WI38 (cell line): ENCODE data around the gene DES.

Experiments
- H3K4me3 ChIP-seq: 2 replicates; pipeline ENCODE4 v1.5.1; 2011; ENCODE audit warnings: low read depth, mild to moderate bottlenecking, control low read depth, low read length
- CTCF ChIP-seq: IDR thresholded peaks from 2 replicates; pipeline ENCODE4 v1.5.1; 2012; ENCODE audit warnings: low read depth, mild to moderate bottlenecking, control low read depth, low read length

DES gene

DNA sequence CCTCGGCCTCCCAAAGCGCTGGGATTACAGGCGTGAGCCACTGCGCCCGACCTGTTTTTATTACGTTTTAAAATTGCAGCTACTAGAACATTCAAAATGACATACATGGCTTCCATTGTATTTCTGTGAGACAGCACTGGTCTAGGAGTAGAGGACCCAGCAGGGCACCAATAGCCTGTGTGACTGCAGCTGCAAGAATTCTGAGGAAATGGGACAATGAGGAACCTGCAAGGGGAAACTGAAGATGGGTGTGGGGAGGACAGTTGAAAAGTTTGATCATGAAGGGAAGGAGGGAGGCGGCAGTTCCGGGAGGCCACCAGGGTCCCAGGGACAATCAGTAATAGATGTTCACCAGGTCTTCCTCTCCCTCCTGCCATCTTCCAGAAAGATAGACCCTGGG lies 16.6 kb upstream of the DES start:
- H3K4me3 ChIP-seq, result no peak overlapping the region
- no peak for TF ChIP-seq CTCF

DNA sequence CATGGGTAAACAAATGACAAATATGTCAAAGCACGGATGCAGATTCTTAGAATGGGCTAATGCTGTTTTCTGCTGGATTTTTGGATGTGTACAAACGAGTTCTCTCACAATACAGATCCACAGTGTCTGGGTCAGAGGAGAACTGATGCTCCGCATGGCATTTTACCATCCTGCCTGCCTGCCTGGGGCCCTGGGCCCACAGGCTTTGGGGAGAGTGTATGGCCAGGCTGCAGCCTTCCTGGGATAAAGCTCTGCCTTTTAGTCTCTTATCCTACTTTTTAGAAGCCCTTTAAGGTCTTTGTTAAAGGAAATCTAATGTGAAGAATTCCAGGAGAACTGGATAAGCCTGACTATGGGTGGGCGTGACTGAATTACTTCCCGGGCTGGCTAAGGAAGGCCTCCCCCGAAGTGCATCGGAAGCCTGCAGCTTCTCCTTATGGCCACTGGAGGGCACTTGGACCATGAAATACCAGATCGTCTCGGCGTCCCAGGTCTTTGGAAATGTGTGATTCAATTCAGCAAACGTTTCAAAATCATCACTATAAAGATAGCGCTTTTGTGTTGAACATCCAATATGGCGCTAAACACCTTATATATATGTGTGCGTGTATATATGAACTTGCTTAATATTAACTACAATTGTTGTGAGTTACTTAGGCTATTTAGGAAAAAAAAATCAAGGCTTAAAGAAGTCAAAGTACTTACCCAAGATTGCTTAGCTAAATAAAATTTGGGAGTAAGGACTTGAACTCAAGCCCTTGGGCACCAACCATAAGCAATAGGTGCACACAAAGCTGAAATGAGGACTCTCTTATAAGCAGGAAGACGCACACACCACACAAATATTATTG lies 15.3 kb upstream of the DES start:
- no peak overlapping the region for H3K4me3 ChIP-seq
- TF ChIP-seq CTCF, result peak; percentile 88

- no peak for TF ChIP-seq CTCF
- H3K4me3 ChIP-seq, result no peak overlapping the region
Observed at GRCh38 chr2:219403861-219404260, 14.3 kb upstream of the DES start.

DNA sequence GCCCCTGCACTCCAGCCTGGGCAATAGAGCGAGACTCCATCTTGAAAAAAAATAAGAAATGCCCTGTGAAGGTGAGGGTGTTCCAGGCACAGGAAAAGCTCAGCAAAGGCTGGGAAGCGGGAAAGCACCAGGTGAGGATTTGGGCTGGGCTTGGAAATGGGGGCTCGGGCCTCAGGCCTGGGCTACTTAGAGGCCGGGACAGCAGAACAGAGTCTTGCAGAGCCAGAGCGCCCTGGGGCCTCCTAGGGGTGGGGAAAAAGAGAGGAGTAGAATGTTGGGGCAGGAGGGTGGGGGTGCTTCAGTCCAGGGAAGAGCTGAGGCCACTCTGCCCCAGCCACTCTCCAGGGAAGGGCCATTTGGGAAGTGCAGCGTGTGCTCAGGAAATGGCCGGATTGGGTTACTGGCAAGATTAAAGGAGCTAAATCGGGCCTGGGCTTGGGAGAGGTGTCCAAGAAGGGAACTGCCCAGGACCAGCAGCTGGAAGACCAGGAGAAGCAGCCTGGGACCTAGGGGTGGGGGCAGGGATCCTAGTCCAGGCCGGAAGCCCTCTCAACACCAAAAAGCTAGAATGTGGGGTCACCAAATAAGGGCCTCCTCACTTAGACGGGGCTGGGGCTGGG lies 13.8 kb upstream of the DES start:
- no peak for TF ChIP-seq CTCF
- H3K4me3 ChIP-seq, result no peak overlapping the region

DNA sequence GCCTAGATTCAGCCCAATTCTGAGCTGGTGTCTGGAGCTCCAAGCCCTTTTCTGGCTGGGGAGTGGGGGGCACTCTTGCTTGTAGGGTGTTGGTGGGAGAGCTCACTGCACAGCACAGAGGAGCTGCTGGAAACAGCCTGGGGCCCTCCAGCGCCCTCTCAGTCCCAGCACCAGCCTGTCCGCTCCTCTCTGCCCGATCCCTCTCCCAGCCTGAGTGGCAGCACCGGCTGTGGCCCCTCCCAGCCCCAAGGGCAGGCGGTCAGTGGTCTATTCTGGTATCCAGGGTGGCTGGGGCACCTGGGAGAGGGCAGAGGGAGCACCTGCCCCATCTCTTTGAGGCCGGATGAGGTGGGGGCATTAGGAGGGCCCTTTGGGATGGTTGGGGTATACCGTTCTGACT lies 13.2 kb upstream of the DES start:
- H3K4me3 ChIP-seq, result no peak overlapping the region
- TF ChIP-seq CTCF, result no peak

GRCh38 chr2:219405451-219405850 lies 12.7 kb upstream of the DES start:
- TF ChIP-seq CTCF, result peak; percentile 9; the same call in 1 of the 2 replicates
- no peak overlapping the region for H3K4me3 ChIP-seq
